Memory B cell (primary cell): Measurements from ENCODE around the gene SLC45A1.
A peak's percentile ranks its signal among the peaks of the same experiment; 100 is the strongest.
"Not testable (repeated sequence)": the region's sequence is repeated elsewhere in the genome, so short reads cannot be mapped to it uniquely, and the experiment has no call there.

Source experiments
- ATAC-seq: fragments of 150-1000 bp; cut with Tn5 transposase; 2 replicates; pipeline ENCODE4 v1.10.0; 2021; ENCODE audit warnings: low read depth, mild to moderate bottlenecking, moderate library complexity
- DNase-seq, 2 donors: peaks; one replicate each; pipeline ENCODE4 v3.0.0; 2022; ENCODE audit warnings: low spot score in 2 of 2
- H3K27ac Mint-ChIP-seq: one replicate; pipeline ENCODE4 v1.8.0; 2022; ENCODE audit warnings: mild to moderate bottlenecking, moderate library complexity, mixed read lengths
- H3K27me3 Mint-ChIP-seq: one replicate; pipeline ENCODE4 v1.8.0; 2022; ENCODE audit warnings: mixed read lengths
- H3K36me3 Mint-ChIP-seq: one replicate; pipeline ENCODE4 v1.8.0; 2022; ENCODE audit warnings: mild to moderate bottlenecking, mixed read lengths
- H3K4me1 Mint-ChIP-seq: one replicate; pipeline ENCODE4 v1.8.0; 2022; ENCODE audit warnings: mixed read lengths
- H3K4me3 Mint-ChIP-seq: one replicate; pipeline ENCODE4 v1.8.0; 2022; ENCODE audit warnings: mild to moderate bottlenecking, moderate library complexity, mixed read lengths
- H3K9me3 Mint-ChIP-seq: one replicate; pipeline ENCODE4 v1.8.0; 2022; ENCODE audit warnings: mixed read lengths

SLC45A1 gene

DNA sequence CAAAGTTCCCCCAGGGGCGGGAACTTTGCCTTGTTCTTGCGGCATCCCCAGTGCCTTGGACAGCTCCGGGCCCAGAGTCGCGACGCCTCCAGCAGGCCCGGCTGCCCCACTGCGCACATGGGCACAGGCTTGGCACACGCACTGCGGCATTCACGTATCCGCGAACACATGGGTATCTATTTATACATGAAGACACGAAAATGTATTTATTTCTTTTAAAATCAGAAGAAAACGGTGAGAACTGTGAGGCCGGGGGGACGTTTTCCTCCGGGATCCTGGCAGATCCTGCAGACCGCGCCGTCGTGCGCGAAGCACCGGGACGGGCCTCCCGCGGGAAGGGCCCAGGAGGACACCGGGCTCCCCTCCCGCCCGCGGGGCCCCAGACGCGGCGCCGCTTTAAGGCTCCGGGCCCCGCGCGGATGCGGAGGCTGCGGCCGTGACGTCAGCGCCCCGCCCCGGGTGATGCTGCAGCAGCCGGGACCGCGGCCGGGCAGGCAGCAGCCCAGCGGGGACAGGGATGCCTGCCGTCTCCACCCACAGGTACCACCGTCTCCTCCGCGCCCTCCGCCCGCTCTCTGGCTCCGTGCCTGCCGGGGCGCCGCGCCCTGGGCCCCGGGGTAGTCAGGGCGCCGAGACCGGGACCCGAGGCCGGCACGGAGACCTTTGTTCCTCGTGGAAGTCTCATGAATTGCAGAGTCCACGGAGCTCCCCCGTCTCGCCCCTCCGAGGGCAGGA is at the start of gene SLC45A1:
TSS of gene SLC45A1 (plus strand) at position 468 of the 735 bp plus-strand sequence. CDS start 6,216 bp downstream, outside the sequence.
- peak within 1 kb of the TSS; percentile 86 for H3K4me3 Mint-ChIP-seq
- DNase-seq (peak; percentile 59 to 70), ATAC-seq (peak; percentile 90)
- peak within 1 kb of the TSS; percentile 14 for H3K27ac Mint-ChIP-seq
- peaks cover 38% of the 10 kb centered on the region for H3K27me3 Mint-ChIP-seq
- peaks cover 18% of the 10 kb centered on the region for H3K4me1 Mint-ChIP-seq
- H3K9me3 Mint-ChIP-seq: peaks cover 3% of the 10 kb centered on the region
- H3K36me3 Mint-ChIP-seq: peaks cover 3% of the 10 kb centered on the region

DNA sequence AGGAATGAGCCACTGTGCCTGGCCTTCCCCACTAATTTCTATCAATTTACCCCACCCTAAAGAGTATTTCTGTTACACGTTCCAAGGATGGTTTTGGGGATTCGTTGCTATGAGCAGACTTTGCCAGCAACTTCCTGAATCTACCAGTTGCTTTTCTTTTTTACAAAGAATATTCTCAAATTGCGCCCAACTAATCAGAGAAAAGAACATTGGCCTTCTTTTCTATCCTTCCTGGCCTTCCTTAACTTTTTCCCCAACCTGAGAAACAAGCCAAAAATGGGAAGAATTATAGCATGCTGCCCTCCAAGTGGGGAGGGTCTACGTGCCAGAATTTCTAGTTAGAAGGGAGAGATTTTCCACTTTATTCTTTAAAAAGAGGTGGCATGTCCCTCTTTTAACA is 44.9 kb upstream of the SLC45A1 start:
- Mint-ChIP-seq H3K4me1 (peaks cover 4% of the 10 kb centered on the region), H3K36me3 (no peaks in the 10 kb centered on the region), H3K4me3 (no peak overlapping the region)

DNA sequence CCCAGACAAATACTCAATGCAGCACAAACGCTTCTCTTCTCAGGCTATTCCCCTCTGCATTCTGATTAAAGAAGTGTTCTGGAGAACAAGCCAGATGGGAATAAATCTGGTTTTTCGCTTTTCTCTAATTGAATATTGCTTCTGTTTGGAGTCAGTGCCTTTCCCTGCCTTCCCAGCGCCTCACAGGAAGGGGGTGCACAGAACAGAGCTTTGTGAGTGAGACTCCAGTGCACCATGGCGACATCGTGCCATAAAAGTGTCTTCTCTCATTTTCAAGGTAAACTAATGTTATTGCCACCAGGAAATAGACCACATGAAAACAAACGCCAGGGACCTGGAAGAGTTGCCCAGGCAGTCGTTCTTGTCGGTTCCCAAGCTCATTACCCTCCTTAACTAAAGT is 43.6 kb upstream of the SLC45A1 start:
- H3K4me3 Mint-ChIP-seq: no peak overlapping the region
- H3K4me1 Mint-ChIP-seq: peaks cover 4% of the 10 kb centered on the region
- ATAC-seq: no peak
- H3K36me3 Mint-ChIP-seq: no peaks in the 10 kb centered on the region
- no peak for DNase-seq
- H3K27me3 Mint-ChIP-seq: peaks cover 16% of the 10 kb centered on the region
- H3K27ac Mint-ChIP-seq: no peak overlapping the region
- H3K9me3 Mint-ChIP-seq: no peaks in the 10 kb centered on the region

More for the DNA sequence above, 44.9 kb upstream of the SLC45A1 start:
- Mint-ChIP-seq H3K27ac (no peak overlapping the region), H3K27me3 (peaks cover 14% of the 10 kb centered on the region), H3K9me3 (no peaks in the 10 kb centered on the region)
- no peak for ATAC-seq
- no peak for DNase-seq

DNA sequence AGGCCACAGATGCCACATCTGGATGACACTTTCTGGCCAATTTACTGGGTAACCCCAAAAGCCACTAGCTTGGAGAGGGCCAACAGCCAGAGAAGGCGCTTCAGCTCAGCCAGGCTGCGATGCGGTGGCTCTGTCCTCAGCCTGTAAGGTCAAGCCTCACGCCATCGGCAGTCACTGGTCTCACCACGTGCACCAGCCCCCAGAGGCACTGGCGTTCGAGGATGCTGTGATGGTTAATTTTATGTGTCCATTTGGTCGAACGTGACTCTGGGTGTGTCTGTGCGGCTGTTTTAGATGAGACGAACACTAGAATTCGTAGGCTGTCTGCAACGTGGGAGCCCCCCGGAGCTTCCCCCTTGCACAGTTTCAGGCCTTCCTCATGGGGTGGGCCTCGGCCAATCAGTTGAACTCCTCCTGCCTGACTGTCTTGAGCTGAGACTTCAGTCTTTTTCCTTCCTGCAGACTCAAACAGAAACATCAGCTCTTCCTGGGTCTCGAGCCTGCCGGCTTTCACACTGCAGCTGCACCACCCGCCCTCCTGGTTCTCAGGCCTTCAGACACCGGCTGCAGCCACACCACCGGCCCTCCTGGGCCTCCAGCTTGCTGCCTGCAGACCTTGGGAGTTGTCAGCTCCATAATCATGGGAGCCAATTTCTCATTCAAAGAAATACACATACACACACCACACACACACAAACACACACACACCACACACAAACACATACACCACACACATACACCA is 41.6 kb upstream of the SLC45A1 start:
- H3K4me3 Mint-ChIP-seq: no peak overlapping the region
- peaks cover 1% of the 10 kb centered on the region for H3K9me3 Mint-ChIP-seq
- ATAC-seq: no peak
- no peaks in the 10 kb centered on the region for H3K36me3 Mint-ChIP-seq
- H3K27me3 Mint-ChIP-seq: peaks cover 12% of the 10 kb centered on the region
- H3K4me1 Mint-ChIP-seq: peaks cover 4% of the 10 kb centered on the region
- no peak for DNase-seq
- H3K27ac Mint-ChIP-seq: no peak overlapping the region

DNA sequence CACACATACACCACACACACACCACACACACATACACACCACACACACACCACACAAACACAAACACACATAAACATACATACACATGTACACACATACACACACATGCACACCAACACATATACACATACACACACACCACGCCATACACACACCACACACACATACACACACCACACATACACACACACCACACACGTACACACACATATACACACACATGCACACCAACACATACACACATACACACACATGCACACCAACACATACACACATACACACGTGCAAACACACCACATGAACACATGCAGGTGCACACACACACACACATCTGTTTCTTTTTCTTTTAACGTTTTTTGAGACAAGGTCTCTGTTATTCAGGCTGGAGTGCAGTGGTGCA is 41.0 kb upstream of the SLC45A1 start:
- Mint-ChIP-seq H3K27ac (no peak overlapping the region), H3K9me3 (peaks cover 1% of the 10 kb centered on the region), H3K27me3 (peaks cover 14% of the 10 kb centered on the region), H3K4me1 (peaks cover 6% of the 10 kb centered on the region), H3K36me3 (no peaks in the 10 kb centered on the region), H3K4me3 (no peak overlapping the region)
- DNase-seq (no peak), ATAC-seq (no peak)

DNA sequence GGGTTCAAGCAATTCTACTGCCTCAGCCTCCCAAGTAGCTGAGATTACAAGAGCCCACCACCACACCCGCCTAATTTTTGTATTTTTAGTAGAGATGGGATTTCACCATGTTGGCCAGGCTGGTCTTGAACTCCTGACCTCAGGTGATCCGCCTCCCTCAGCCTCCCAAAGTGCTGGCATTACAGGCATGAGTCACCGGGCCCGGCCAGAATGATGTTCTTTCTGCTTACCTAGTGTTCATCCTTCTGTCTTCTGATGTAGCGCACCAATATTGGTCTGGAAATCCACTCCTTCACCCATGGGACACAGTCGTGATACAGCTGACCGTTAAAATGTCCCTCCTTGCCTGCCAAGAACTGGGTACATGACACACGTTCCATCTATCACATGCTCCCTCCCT is 39.2 kb upstream of the SLC45A1 start:
- peaks cover 19% of the 10 kb centered on the region for H3K4me1 Mint-ChIP-seq
- H3K4me3 Mint-ChIP-seq, H3K36me3 Mint-ChIP-seq, H3K9me3 Mint-ChIP-seq, H3K27ac Mint-ChIP-seq, DNase-seq, ATAC-seq: not testable (repeated sequence)
- H3K27me3 Mint-ChIP-seq: peaks cover 19% of the 10 kb centered on the region

DNA sequence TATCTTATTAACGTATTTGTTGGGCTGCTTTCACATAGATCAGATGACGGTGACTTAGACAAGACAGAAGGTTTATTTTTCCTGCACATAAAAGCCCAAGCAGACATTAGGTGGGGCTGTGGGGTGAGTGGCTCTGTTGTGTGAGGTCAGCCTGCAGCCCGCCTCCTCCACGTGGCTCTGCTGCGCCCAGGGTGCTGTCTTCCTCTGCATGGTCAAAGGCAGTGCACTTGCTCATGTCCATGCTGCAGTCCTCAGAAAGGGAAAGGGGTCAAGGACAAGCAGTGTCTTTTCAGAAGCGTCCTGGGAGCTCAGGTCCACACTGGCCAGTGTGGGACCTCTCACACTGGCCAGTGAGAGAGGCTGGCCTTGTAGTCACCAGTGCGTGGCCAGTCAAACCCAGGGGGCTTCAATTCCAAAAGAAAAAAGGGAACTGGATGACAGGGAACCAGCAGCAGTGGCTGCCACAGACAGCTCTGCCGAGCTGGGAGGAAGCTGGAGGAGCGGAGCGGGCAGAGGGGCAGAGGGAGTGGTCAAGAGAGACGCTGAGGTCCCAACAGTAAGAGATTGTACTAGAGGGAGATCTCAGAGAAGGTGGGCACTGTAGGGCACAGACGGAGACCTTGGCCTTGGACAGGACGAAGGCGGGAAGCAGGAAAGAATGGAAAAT is 35.9 kb upstream of the SLC45A1 start:
- DNase-seq (no peak), ATAC-seq (no peak)
- Mint-ChIP-seq H3K27me3 (peaks cover 16% of the 10 kb centered on the region), H3K9me3 (peaks cover 1% of the 10 kb centered on the region), H3K27ac (no peak overlapping the region), H3K4me3 (no peak overlapping the region), H3K36me3 (no peaks in the 10 kb centered on the region), H3K4me1 (peaks cover 16% of the 10 kb centered on the region)

DNA sequence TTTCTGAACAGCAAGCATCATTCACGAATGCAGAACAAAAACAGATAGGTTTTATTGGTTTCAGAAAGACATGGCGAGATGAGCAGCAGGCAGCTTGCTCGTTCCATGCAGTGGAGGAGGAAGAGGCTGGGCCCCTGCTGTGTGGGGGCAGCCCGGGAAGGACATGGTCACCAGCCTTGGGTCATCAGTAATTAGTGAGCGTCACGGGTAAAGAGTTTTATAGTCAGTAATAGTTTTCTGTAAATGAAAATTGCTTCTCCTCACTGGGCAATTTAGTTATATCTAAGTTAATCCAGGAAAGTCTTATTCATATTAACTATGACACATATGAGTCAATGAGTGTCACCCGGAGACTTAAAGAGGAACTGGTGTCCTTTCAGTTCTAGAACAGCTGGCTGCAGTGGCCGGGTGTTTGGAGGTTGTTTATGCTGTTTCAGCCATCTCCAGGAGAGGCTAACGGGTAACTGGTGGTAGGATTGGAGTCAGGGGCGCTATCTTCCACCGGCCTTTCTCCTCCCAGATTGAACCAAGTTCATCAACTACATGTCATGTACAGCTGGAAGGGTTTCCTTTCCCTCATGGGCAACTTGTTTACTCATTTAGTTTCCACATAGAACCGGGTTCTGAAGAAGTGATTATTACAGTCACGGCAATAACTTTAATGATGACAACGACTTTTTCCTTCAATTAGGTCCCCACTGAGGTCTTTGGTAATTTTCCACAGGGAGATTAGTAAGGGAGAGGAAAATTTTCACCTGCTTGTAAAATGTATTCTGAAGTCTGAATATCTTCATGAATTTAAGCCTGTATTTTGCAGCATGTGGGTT is 34.6 kb upstream of the SLC45A1 start:
- H3K27ac Mint-ChIP-seq: no peak overlapping the region
- H3K36me3 Mint-ChIP-seq: no peaks in the 10 kb centered on the region
- peak in 1 of 2 donors; percentile 11 for DNase-seq
- H3K9me3 Mint-ChIP-seq: peaks cover 1% of the 10 kb centered on the region
- H3K27me3 Mint-ChIP-seq: peaks cover 14% of the 10 kb centered on the region
- peaks cover 14% of the 10 kb centered on the region for H3K4me1 Mint-ChIP-seq
- peak overlapping the region; percentile 21 for H3K4me3 Mint-ChIP-seq
- peak; percentile 81 for ATAC-seq

DNA sequence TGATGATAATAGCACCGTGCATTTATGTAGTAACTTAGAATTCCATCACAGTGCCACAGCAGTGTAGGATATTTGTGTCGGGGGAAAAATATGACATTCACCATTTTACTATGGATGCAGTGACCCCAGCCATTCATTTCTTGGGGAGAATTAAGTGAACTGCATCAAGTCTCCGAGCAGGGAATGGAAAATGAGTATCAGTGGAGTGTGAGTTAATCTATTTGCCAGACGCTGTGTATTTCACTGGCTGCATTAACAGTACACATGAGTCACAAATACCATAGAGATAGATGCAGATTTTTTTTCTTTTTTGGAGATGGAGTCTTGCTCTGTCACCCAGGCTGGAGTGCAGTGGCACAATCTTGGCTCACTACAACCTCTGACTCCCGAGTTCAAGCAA is 33.8 kb upstream of the SLC45A1 start:
- no peak for ATAC-seq
- Mint-ChIP-seq H3K36me3 (no peaks in the 10 kb centered on the region), H3K27me3 (peaks cover 11% of the 10 kb centered on the region), H3K4me1 (peaks cover 14% of the 10 kb centered on the region), H3K27ac (no peak overlapping the region), H3K4me3 (no peak overlapping the region), H3K9me3 (peaks cover 1% of the 10 kb centered on the region)
- DNase-seq: no peak

DNA sequence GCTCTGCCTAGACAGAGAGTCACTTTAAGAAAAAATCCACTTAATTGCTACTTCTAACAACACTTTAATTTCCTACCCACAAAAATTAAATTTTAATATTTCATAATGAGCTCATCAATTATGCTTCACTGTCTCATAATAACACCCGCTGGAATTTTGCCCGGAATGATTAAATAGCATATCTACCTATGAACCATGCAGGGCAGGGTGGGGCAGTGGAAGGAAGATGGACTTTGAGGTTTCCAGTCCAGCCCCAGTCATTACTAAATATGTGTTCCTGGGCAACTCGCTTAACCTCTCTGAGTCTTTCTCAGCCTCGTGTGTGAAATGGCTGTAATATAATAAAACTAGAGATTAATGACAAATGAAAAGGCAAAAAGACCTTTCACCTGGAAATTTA is 32.8 kb upstream of the SLC45A1 start:
- H3K27ac Mint-ChIP-seq: no peak overlapping the region
- peaks cover 11% of the 10 kb centered on the region for H3K27me3 Mint-ChIP-seq
- peaks cover 1% of the 10 kb centered on the region for H3K9me3 Mint-ChIP-seq
- DNase-seq (no peak), ATAC-seq (no peak)
- H3K36me3 Mint-ChIP-seq: no peaks in the 10 kb centered on the region
- H3K4me3 Mint-ChIP-seq: no peak overlapping the region
- H3K4me1 Mint-ChIP-seq: peaks cover 14% of the 10 kb centered on the region

DNA sequence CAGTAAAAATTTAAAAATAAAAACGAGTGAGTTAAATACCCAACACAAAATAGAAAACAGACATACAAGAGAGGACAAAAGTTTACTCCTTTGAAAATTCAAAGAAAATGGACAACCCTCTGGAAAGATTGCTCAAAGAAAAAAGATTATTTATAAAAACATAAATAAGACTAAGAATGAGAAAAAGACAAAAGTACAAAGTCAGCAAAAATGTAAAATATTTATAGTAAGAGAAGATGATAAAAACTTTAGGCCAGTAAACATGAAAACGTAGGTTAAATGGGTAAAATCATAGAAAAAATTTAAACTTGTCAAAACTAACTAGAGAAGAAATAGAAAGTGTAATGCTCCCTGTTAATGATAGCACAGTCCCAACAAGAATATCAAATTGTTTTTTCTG is 31.9 kb upstream of the SLC45A1 start:
- Mint-ChIP-seq H3K27me3 (peaks cover 10% of the 10 kb centered on the region), H3K4me1 (peaks cover 14% of the 10 kb centered on the region), H3K9me3 (peaks cover under 1% of the 10 kb centered on the region), H3K27ac (no peak overlapping the region), H3K4me3 (no peak overlapping the region), H3K36me3 (no peaks in the 10 kb centered on the region)
- ATAC-seq: no peak
- DNase-seq: no peak

DNA sequence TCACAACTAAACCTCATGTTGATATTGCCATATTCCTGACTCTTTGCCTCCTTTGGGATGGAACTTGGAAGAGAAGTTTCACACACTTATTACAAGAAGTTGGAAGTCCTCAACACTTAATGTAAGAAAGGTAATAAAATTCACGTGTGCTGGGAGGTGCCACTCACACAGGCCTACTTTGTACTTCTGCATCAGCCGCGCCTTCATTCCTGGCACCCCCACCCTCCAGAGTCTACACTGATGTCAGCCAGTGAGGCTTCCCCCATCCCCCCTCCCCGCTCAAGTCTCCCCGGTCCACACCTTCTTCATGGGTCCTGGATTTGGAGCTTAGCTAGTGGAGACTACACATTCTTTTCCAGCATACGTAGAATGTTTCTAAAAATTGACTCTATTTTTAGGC is 24.8 kb upstream of the SLC45A1 start:
- no peaks in the 10 kb centered on the region for H3K4me1 Mint-ChIP-seq
- no peaks in the 10 kb centered on the region for H3K9me3 Mint-ChIP-seq
- DNase-seq: no peak
- H3K36me3 Mint-ChIP-seq: no peaks in the 10 kb centered on the region
- H3K4me3 Mint-ChIP-seq: no peak overlapping the region
- no peak for ATAC-seq
- H3K27me3 Mint-ChIP-seq: peaks cover 7% of the 10 kb centered on the region
- H3K27ac Mint-ChIP-seq: no peak overlapping the region

DNA sequence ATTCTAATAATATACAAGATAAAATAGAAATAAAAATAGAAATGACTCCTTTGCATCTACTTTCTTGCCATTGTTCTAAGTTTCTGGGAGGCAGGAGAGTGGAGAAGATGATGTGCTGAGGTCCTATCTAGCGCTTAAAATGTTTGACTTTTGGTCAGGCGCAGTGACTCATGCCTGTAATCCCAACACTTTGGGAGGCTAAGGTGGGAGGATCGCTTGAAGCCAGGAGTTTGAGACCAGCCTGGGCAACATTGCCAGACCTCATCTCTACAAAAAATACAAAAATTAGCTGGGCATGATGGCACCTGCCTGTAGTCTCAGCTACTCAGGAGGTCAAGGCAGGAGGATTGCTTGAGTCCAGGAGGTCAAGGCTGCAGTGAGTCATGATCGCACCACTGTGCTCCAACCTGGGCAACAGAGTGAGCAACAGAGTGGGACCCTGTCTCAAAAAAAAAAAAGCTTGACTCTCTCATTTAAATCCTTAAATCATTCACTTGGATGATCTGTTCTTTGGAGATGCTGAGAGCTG is 24.2 kb upstream of the SLC45A1 start:
- no peak overlapping the region for H3K27ac Mint-ChIP-seq
- H3K4me3 Mint-ChIP-seq: no peak overlapping the region
- H3K9me3 Mint-ChIP-seq: no peaks in the 10 kb centered on the region
- ATAC-seq (no peak), DNase-seq (no peak)
- H3K27me3 Mint-ChIP-seq: peaks cover 9% of the 10 kb centered on the region
- H3K36me3 Mint-ChIP-seq: no peaks in the 10 kb centered on the region
- peaks cover under 1% of the 10 kb centered on the region for H3K4me1 Mint-ChIP-seq
